Skeletal muscle tissue (tissue), 4 donors: ENCODE data around the gene SRSF3. TPM values are rescaled to one million over a fixed set of nuclear protein-coding genes. Genes with fewer than 3 reads are reported as not detected.

Experiments
- H3K27ac ChIP-seq: one replicate; pipeline ENCODE4 v1.7.0; 2013; ENCODE audit warnings: mild to moderate bottlenecking, low read depth, low read length, inconsistent platforms
- H3K27me3 ChIP-seq, 3 donors: one replicate each; pipeline ENCODE4 v1.7.0; 2013; ENCODE audit warnings: low read length in 3 of 3; ENCODE audit not compliant: control insufficient read depth in 3 of 3, insufficient read depth in 3 of 3
- H3K36me3 ChIP-seq, 3 donors: one replicate each; pipeline ENCODE4 v1.7.0; 2013; ENCODE audit warnings: low read length in 3 of 3; ENCODE audit not compliant: control insufficient read depth in 3 of 3, insufficient read depth in 3 of 3
- H3K4me1 ChIP-seq, 3 donors: one replicate each; pipeline ENCODE4 v1.7.0; 2013; ENCODE audit warnings: low read length in 3 of 3, mild to moderate bottlenecking in 3 of 3; ENCODE audit not compliant: control insufficient read depth in 3 of 3, insufficient read depth in 3 of 3
- H3K4me3 ChIP-seq, 3 donors: one replicate each; pipeline ENCODE4 v1.7.0; 2013; ENCODE audit warnings: low read length in 3 of 3
- H3K9ac ChIP-seq, 3 donors: one replicate each; pipeline ENCODE4 v1.7.0; 2013; ENCODE audit warnings: low read length in 3 of 3, mild to moderate bottlenecking in 3 of 3, moderate library complexity in 2 of 3, low read depth in 1 of 3
- H3K9me3 ChIP-seq, 3 donors: one replicate each; pipeline ENCODE4 v1.7.0; 2013; ENCODE audit warnings: low read length in 3 of 3; ENCODE audit not compliant: control insufficient read depth in 3 of 3
- total RNA-seq: library from RNA; depleted of rRNA; stranded (reverse); fragments of >200 nt; gene quantifications from one replicate; pipeline ENCODE4 v1.2.3, GENCODE V29; 2014
- donor health status: Osteomylitis.

The SRSF3 gene
- total RNA-seq = 144 TPM

DNA sequence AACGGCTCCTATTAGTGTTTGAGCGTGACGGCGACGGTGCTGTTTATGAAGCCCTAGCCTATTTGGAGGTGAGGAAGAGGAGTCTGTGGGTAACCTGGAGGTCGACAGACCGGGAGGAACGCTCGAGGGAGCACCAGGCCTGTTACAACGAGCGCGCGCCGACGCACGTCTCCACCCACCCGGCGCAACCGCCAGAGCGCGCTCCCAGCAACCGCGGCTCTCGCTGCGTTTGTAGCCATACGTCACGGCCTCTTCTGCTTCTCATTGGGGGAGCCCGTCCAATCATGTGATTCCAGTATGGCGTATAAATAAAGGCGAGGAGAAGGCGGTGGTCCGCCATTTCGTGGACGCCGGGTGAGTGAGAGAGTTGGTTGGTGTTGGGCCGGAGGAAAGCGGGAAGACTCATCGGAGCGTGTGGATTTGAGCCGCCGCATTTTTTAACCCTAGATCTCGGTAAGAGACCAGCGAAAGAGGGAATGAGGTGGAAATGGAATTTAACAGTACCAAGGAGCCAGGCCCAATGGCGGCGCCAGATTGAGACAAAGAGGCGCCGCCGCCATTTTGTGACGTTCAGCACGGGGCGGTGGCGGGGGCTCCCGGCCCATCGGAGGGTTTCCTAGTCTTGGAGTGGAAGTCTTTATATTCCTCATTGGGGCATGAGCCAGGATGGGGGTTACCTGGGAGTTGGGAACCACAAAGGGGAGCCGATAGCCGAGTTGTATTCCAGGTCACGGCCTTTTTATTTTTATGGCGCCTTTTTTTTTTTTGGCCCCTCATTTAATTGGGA is at the start of gene SRSF3:
SRSF3 (plus strand) TSS at position 334 of the 787 bp plus-strand sequence. CDS start 2,401 bp downstream, outside the sequence.
- Histone ChIP-seq H3K27ac (peak within 1 kb of the TSS; percentile 97), H3K27me3 (no peaks in the 10 kb centered on the region), H3K36me3 (peaks cover 15 to 18% (median 15%) of the 10 kb centered on the region in 3 donors), H3K9me3 (no peaks in the 10 kb centered on the region), H3K9ac (peak within 1 kb of the TSS; percentile 82 to 99 (median 82)), H3K4me3 (peak within 1 kb of the TSS; percentile 73 to 99 (median 80)), H3K4me1 (peaks cover 27 to 34% (median 33%) of the 10 kb centered on the region in 3 donors)

DNA sequence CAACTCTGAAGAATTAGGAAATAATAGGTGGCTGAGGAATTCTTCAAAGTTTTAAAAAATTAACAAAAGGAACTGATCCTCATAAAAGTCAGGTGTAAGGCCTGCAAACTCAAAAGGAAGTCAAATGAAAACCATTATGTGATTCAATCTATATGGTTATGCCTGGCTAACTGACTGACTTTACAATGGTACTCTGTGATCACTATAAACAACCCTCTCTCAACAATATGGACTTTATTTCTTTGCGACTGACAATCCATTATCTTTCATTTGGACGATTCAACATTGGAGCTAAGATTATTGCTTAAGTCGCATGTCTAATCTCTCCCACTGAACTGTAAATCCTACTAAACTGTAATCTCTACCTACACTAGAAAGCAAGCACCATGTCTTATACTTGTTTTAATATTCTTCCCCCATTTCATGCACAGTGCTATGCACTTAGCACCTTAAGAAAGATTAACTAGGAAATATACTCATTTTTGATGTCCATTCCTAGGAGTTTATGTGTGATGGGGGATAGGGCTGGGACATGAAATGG is 48.3 kb upstream of the SRSF3 start:
- peaks cover 0 to 3% (median 2%) of the 10 kb centered on the region in 3 donors for H3K36me3 ChIP-seq
- peak overlapping the region; percentile 94 to 98 (median 95) for H3K4me3 ChIP-seq
- H3K9me3 ChIP-seq = no peaks in the 10 kb centered on the region
- H3K27me3 ChIP-seq = no peaks in the 10 kb centered on the region
- peak overlapping the region; percentile 92 for H3K27ac ChIP-seq
- peak overlapping the region; percentile 92 to 98 (median 93) for H3K9ac ChIP-seq
- H3K4me1 ChIP-seq = peaks cover 16 to 24% (median 16%) of the 10 kb centered on the region in 3 donors

- no peaks in the 10 kb centered on the region for H3K27me3 ChIP-seq
- H3K9me3 ChIP-seq = no peaks in the 10 kb centered on the region
- H3K4me1 ChIP-seq = peaks cover 16 to 24% (median 16%) of the 10 kb centered on the region in 3 donors
- H3K36me3 ChIP-seq = peaks cover 0 to 3% (median 0%) of the 10 kb centered on the region in 3 donors
- peak overlapping the region; percentile 92 to 98 (median 93) for H3K9ac ChIP-seq
- peak overlapping the region; percentile 94 to 98 (median 95) for H3K4me3 ChIP-seq
- H3K27ac ChIP-seq = peak overlapping the region; percentile 92
These were observed 47.7 kb upstream of the SRSF3 start for GRCh38 chr6:36546308-36546919.

GRCh38 chr6:36546920-36547645 is 47.1 kb upstream of the SRSF3 start, which contains the start of gene STK38:
Gene STK38 (minus strand): TSS chr6:36547479. CDS start chr6:36540202, 7,277 bp downstream.
- H3K36me3 ChIP-seq = peaks cover 0 to 3% (median 0%) of the 10 kb centered on the region in 3 donors
- peaks cover 16 to 24% (median 16%) of the 10 kb centered on the region in 3 donors for H3K4me1 ChIP-seq
- H3K27ac ChIP-seq = peak within 1 kb of the TSS; percentile 92
- peak within 1 kb of the TSS; percentile 92 to 98 (median 93) for H3K9ac ChIP-seq
- H3K4me3 ChIP-seq = peak within 1 kb of the TSS; percentile 94 to 98 (median 95)
- no peaks in the 10 kb centered on the region for H3K9me3 ChIP-seq
- H3K27me3 ChIP-seq = no peaks in the 10 kb centered on the region

GRCh38 chr6:36547646-36548400 is 46.3 kb upstream of the SRSF3 start:
- H3K4me1 ChIP-seq = peaks cover 16 to 24% (median 16%) of the 10 kb centered on the region in 3 donors
- no peak overlapping the region for H3K27ac ChIP-seq
- H3K4me3 ChIP-seq = peak overlapping the region; percentile 94 to 98 (median 95)
- H3K36me3 ChIP-seq = peaks cover 0 to 3% (median 0%) of the 10 kb centered on the region in 3 donors
- no peaks in the 10 kb centered on the region for H3K9me3 ChIP-seq
- H3K27me3 ChIP-seq = no peaks in the 10 kb centered on the region
- no peak overlapping the region for H3K9ac ChIP-seq

DNA sequence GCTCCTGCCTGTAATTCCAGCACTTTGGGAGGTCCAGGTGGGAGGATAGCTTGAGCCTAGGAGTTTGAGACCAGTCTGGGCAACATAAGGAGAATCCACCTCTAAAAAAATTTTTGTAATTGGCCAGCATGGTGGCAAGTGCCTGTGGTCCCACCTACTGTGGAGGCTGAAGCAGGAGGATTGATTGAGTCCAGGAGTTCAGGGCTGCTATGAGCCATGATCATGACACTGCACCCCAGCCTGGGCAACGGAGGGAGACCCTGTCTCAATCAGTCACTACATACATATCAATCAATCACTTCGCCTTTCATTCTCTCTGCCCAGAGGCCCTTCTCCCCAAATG is 45.8 kb upstream of the SRSF3 start:
- H3K9ac ChIP-seq = no peak overlapping the region
- peaks cover 0 to 3% (median 0%) of the 10 kb centered on the region in 3 donors for H3K36me3 ChIP-seq
- H3K27ac ChIP-seq = no peak overlapping the region
- H3K4me1 ChIP-seq = peaks cover 16 to 24% (median 16%) of the 10 kb centered on the region in 3 donors
- H3K9me3 ChIP-seq = no peaks in the 10 kb centered on the region
- H3K4me3 ChIP-seq = no peak overlapping the region
- no peaks in the 10 kb centered on the region for H3K27me3 ChIP-seq

- H3K27ac ChIP-seq = no peak overlapping the region
- H3K4me3 ChIP-seq = no peak overlapping the region
- H3K27me3 ChIP-seq = no peaks in the 10 kb centered on the region
- no peak overlapping the region for H3K9ac ChIP-seq
- no peaks in the 10 kb centered on the region for H3K9me3 ChIP-seq
- H3K4me1 ChIP-seq = peaks cover 11 to 14% (median 12%) of the 10 kb centered on the region in 3 donors
- peaks cover 0 to 3% (median 0%) of the 10 kb centered on the region in 3 donors for H3K36me3 ChIP-seq
These were observed 43.6 kb upstream of the SRSF3 start for GRCh38 chr6:36550473-36551000.

DNA sequence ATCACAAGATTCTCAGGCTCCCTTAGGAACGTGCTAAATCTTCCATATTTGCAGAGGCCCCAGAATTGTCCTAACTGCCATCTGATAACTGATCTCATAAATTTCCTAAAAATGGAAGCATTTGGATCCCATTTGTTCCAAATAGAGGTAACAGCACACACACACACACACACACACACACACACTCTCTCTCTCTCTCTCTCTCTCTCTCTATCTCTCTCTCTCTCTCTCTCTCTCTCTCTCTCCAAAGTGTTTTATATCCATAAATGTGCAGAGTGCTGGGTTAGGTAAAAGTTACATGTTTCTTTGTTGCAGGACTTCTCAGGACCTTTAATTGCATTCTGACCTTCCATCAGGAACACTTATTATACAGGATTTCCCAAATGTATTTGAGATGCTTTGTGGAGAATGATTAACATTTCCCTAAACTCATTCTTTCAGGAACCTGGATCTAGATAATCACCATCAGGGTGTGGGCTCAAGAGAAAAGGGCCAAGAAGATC is 38.4 kb upstream of the SRSF3 start:
- no peaks in the 10 kb centered on the region for H3K36me3 ChIP-seq
- H3K4me1 ChIP-seq = no peaks in the 10 kb centered on the region
- no peaks in the 10 kb centered on the region for H3K9me3 ChIP-seq
- no peak overlapping the region for H3K9ac ChIP-seq
- no peak overlapping the region for H3K27ac ChIP-seq
- no peak overlapping the region for H3K4me3 ChIP-seq
- H3K27me3 ChIP-seq = no peaks in the 10 kb centered on the region

GRCh38 chr6:36556281-36556680 is 37.9 kb upstream of the SRSF3 start:
- Histone ChIP-seq H3K9me3 (no peaks in the 10 kb centered on the region), H3K36me3 (no peaks in the 10 kb centered on the region), H3K27ac (no peak overlapping the region), H3K27me3 (no peaks in the 10 kb centered on the region), H3K4me3 (no peak overlapping the region), H3K9ac (no peak overlapping the region), H3K4me1 (no peaks in the 10 kb centered on the region)
